OCI-LY7 (cell line): ENCODE results near the gene COL17A1. TPM values are rescaled to one million over a fixed set of nuclear protein-coding genes. Genes with fewer than 3 reads are reported as not detected.

Experiments used
- BruUV-seq: library from RNA; stranded (reverse); fragments of 400-500 nt; replicated peaks from 2 replicates; lab custom pipeline; 2021; lab: Mats Ljungman, UMichigan
- CTCF ChIA-PET: fragments of 300-600 bp; sonication (Branson Sonifier 250); formaldehyde crosslinking; loops from one replicate; lab custom pipeline; 2022; ENCODE audit warnings: antibody characterized with exemption; ENCODE audit not compliant: unreplicated experiment; lab: Charles Lee
- POLR2A ChIA-PET: fragments of 300-600 bp; sonication (Branson Sonifier 250); formaldehyde crosslinking; loops from one replicate; lab custom pipeline; 2022; ENCODE audit warnings: antibody characterized with exemption; lab: Charles Lee
- DNase-seq: peaks from one replicate; pipeline ENCODE4 v3.0.0-alpha.2; 2015; ENCODE audit warnings: low spot score
- H2AFZ ChIP-seq: fragments of 200-600 bp; sonication (generic), shearing (Covaris generic); 2 replicates; pipeline ENCODE4 v1.6.1; 2014; ENCODE audit warnings: mild to moderate bottlenecking, antibody characterized with exemption, low read length, moderate library complexity
- H3K27ac ChIP-seq: fragments of 200-600 bp; sonication (generic); 2 replicates; pipeline ENCODE4 v1.5.1; 2014; ENCODE audit warnings: mixed run types, low read depth, mild to moderate bottlenecking, moderate library complexity, low read length, inconsistent platforms; ENCODE audit not compliant: poor library complexity, severe bottlenecking
- H3K36me3 ChIP-seq: fragments of 200-600 bp; sonication (generic); 2 replicates; pipeline ENCODE4 v1.6.1; 2014; ENCODE audit warnings: mild to moderate bottlenecking, antibody characterized with exemption, low read length, moderate library complexity, mixed read lengths; ENCODE audit not compliant: insufficient read depth
- H3K4me1 ChIP-seq: fragments of 200-600 bp; sonication (generic); 2 replicates; pipeline ENCODE4 v1.5.1; 2014; ENCODE audit warnings: mild to moderate bottlenecking, low read length; ENCODE audit not compliant: insufficient read depth, poor library complexity, severe bottlenecking
- H3K4me2 ChIP-seq: fragments of 200-600 bp; sonication (generic); 2 replicates; pipeline ENCODE4 v1.6.1; 2014; ENCODE audit warnings: mild to moderate bottlenecking, low read length
- H3K4me3 ChIP-seq: fragments of 200-600 bp; sonication (generic); 2 replicates; pipeline ENCODE4 v1.5.1; 2014; ENCODE audit warnings: mild to moderate bottlenecking, low read depth, low read length; ENCODE audit not compliant: poor library complexity, severe bottlenecking
- H3K79me2 ChIP-seq: fragments of 200-600 bp; sonication (generic); 2 replicates; pipeline ENCODE4 v1.6.1; 2016; ENCODE audit warnings: low read depth, mild to moderate bottlenecking, low read length, moderate library complexity, mixed read lengths; ENCODE audit not compliant: insufficient read depth
- H3K9me2 ChIP-seq: fragments of 200-600 bp; sonication (generic); 2 replicates; pipeline ENCODE4 v1.6.1; 2016; ENCODE audit warnings: mild to moderate bottlenecking, low read length, mixed read lengths; ENCODE audit not compliant: insufficient read depth
- H3K9me3 ChIP-seq: fragments of 200-600 bp; sonication (generic); 2 replicates; pipeline ENCODE4 v1.6.1; 2014; ENCODE audit warnings: mild to moderate bottlenecking, mixed run types, low read length, mixed read lengths
- H4K20me1 ChIP-seq: fragments of 200-600 bp; sonication (generic); 2 replicates; pipeline ENCODE4 v1.6.1; 2014; ENCODE audit warnings: mild to moderate bottlenecking, antibody characterized with exemption, low read length, moderate library complexity, mixed read lengths; ENCODE audit not compliant: insufficient read depth
- CTCF ChIP-seq: fragments of 200-600 bp; sonication (generic); conservative IDR thresholded peaks from 2 replicates; pipeline ENCODE4 v1.5.1; 2014; ENCODE audit warnings: mild to moderate bottlenecking, antibody characterized with exemption, low read length, moderate library complexity, mixed read lengths
- EZH2phosphoT487 ChIP-seq: fragments of 200-600 bp; sonication (generic); IDR thresholded peaks from 2 replicates; pipeline ENCODE4 v1.6.1; 2018; ENCODE audit warnings: low read depth, borderline replicate concordance, mild to moderate bottlenecking, mixed run types, antibody characterized with exemption, low read length, moderate library complexity, mixed read lengths
- intact Hi-C: fragments of 100-400 bp; cut with micrococcal nuclease; formaldehyde crosslinking; loops from one replicate; pipeline ENCODE4 v1.10.0; 2022; ENCODE audit not compliant: unreplicated experiment
- total RNA-seq, 2 experiments: library from RNA; depleted of rRNA in 1 of 2; stranded (reverse); fragments of >200 nt in 1 of 2; shearing (Covaris generic) in 1 of 2; gene quantifications; 2 replicates each; pipeline ENCODE4 v1.2.3, GENCODE V29; 2014 to 2022

The COL17A1 gene
- total RNA-seq, 2 experiments from 2014 or later, result 0.17 TPM; not detected in 1

- no peaks in the 10 kb centered on the region for H3K9me2 ChIP-seq
- H3K36me3 ChIP-seq, result no peaks in the 10 kb centered on the region
- H3K4me3 ChIP-seq, result no peak overlapping the region
- H3K4me1 ChIP-seq, result no peaks in the 10 kb centered on the region
- no peak overlapping the region for H3K27ac ChIP-seq
- intact Hi-C loops, result no loop called here
- DNase-seq, result no peak
- TF ChIP-seq CTCF (no peak), EZH2phosphoT487 (no peak)
- no peaks in the 10 kb centered on the region for H3K9me3 ChIP-seq
- no peak overlapping the region for H3K4me2 ChIP-seq
- CTCF ChIA-PET, result no interaction called here
- no peaks in the 10 kb centered on the region for H3K79me2 ChIP-seq
- no TSS peak for BruUV-seq
- no peak overlapping the region for H2AFZ ChIP-seq
- H4K20me1 ChIP-seq, result no peaks in the 10 kb centered on the region
- POLR2A ChIA-PET, result no interaction called here
These were observed 11.2 kb downstream of the COL17A1 start for GRCh38 chr10:104074505-104074904.

GRCh38 chr10:104072786-104073185, 12.9 kb downstream of the COL17A1 start:
- BruUV-seq, result no TSS peak
- DNase-seq, result no peak

More at GRCh38 chr10:104072786-104073185, 12.9 kb downstream of the COL17A1 start:
- CTCF ChIA-PET, result no interaction called here
- Histone ChIP-seq H2AFZ (no peak overlapping the region), H3K79me2 (no peaks in the 10 kb centered on the region), H4K20me1 (no peaks in the 10 kb centered on the region), H3K36me3 (no peaks in the 10 kb centered on the region), H3K27ac (no peak overlapping the region), H3K9me2 (no peaks in the 10 kb centered on the region), H3K4me1 (no peaks in the 10 kb centered on the region), H3K4me3 (no peak overlapping the region), H3K9me3 (no peaks in the 10 kb centered on the region), H3K4me2 (no peak overlapping the region)
- POLR2A ChIA-PET, result no interaction called here
- TF ChIP-seq CTCF, result no peak
- TF ChIP-seq EZH2phosphoT487, result no peak
- intact Hi-C loops, result no loop called here
